COLO829 (cell line): ENCODE results near the gene PDILT.
"Not testable (repeated sequence)": the region's sequence is repeated elsewhere in the genome, so short reads cannot be mapped to it uniquely, and the experiment has no call there.

Experiments used
- DNase-seq: peaks from one replicate; pipeline ENCODE4 v3.0.0; 2012; ENCODE audit warnings: low spot score

PDILT gene, protein sequence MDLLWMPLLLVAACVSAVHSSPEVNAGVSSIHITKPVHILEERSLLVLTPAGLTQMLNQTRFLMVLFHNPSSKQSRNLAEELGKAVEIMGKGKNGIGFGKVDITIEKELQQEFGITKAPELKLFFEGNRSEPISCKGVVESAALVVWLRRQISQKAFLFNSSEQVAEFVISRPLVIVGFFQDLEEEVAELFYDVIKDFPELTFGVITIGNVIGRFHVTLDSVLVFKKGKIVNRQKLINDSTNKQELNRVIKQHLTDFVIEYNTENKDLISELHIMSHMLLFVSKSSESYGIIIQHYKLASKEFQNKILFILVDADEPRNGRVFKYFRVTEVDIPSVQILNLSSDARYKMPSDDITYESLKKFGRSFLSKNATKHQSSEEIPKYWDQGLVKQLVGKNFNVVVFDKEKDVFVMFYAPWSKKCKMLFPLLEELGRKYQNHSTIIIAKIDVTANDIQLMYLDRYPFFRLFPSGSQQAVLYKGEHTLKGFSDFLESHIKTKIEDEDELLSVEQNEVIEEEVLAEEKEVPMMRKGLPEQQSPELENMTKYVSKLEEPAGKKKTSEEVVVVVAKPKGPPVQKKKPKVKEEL

DNA sequence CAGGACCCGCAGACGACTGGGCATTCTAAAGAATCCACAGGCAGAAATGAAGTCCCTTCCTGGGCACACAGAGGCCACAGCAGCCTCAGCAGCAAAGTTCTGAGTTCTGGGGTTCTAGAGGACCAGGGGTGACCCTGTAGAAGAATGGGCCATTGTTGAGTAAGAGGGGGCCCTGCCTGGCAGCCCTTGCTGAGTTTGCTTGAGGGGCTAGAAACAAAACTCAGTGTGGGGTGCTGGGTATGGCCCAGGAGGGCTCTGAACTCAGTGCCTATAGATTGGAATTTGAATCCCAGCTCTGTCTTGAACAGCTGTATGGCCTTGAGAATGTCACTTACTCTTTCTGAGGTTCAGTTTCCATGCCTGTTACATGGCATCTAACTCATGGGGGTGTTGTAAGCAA lies at the start of gene PDILT:
PDILT (minus strand) TSS at position 101 of the 400 bp plus-strand sequence. CDS start 5,437 bp downstream, outside the sequence.
- DNase-seq, result no peak

DNA sequence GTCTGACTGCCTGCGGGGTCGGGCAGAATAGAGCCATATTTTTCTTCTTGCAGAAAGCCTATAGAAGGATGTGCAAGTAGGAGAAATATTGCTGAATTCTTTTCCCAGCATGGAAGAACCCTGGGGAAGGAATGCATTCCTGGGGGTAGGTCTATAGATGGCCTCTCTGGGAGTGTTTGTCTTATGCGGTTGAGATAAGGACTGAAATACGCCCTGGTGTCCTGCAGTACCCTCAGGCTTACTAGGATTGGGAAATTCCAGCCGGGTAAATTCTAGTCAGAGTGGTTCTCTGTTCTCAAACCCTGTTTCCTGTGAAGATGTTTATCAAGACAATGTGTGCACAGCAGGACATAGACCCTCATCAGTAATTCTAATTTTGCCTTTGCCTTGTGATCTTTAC lies 49.1 kb upstream of the PDILT start:
- DNase-seq, result not testable (repeated sequence)

DNA sequence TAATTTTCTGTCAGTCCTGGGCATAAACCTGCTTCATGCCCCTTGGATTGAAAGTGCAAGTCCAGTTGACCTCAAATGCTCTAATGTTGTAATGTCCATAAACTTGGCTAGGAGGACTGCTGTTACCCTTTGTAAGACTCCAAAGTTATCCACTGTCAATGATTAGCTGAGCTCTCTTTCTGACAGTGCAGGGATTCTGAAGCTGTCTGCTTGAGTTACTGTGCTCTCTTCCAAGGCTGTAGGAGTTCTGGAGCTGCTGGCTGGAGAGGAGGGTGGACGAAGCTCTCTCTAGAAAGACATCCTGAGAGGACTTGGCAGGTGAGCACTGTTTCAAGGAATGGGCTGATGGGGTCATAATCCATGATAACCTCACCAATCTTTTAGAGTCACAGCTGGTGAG lies 46.8 kb upstream of the PDILT start, which contains the start of gene ACSM2A:
ACSM2A (plus strand) TSS at position 158 of the 400 bp plus-strand sequence. CDS start 8,594 bp downstream, outside the sequence.
- DNase-seq, result not testable (repeated sequence)

DNA sequence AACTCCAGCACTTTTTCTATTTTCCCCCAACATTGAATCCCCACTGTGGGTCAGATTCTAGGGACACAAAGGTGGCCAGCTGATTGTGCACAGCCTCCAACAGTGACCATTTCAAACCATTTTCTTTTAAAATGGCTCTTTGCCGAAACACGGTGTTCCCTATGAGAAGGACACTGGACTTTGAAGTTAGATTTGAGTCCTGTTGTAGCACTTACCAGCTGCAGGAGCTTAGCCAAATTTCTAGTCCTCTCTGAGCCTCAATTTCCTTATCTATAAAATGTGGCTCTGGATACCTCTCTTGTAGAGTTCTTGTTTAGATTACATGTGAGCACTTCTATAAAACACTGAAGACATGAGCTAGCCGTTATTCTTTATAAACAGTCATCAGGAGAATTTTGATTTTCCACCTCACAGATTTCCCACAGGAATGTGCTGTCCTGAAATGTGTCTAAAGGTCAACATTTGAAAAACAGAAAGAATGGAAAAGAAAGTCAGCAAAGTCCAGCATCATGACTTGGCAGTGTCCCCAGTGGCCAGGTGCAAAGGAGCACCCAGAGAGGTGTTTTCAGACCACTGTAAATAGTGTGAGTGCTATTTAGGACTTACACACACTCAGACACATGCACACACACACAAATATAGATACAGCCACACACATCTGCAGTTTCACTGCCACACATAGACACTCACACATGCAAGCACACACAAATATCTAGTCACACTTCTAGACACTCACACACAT lies 42.3 kb upstream of the PDILT start:
- DNase-seq, result not testable (repeated sequence)

DNA sequence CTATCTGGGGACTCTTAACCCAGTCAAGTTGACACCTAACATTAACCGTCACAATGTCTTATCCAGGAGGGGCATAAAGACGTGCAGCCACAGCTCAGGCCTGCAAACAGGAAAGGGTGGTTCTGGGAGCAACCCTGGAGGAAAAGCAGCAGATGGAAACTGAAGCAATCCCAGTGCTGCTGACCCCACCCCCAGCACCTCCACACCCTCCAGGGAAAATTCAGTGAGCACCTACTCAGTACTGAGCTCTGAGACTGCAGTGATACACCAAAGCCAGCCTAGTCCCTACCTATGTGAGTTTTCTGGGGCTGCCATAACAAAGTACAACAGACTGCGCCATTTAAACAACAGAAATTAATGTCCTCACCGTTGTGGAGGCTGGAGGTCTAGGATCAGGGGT lies 37.3 kb upstream of the PDILT start:
- DNase-seq, result not testable (repeated sequence)

DNA sequence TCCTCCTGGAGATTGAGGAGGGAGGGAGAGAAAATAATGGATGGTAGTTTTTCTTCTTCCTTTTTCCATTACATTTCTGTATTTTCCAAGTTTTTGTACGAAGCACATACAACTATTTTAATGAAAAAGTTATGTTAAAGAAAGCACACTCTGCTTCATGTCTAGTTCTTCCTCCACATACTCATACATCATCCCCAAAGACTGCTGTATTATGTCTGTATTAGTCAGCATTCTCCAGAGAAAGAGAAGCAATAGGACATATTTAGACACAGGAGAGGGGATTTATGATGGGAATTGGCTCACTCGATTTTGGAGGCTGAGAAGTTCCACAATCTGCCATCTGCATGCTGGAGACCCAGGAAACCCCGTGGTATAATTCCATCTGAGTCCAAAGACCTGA lies 36.7 kb upstream of the PDILT start:
- DNase-seq, result no peak

DNA sequence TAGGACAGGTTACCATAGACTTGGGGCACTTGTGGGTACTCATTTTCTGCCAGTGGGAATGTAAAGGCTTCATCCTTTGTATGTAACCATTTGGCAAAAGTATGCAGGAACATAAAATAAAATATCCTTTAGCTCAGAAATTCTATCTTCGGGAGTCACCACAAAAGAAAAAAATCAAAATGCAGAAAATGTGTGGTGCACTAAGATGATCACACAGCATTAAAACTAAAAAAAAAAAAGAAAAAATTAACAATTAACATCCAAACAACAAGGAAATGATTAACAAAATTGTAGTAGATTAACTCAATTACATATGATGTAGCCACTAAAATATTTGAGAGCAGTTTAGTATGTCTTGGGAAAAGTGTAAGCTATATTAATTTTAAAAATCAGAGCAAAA lies 36.2 kb upstream of the PDILT start:
- DNase-seq, result not testable (repeated sequence)

DNA sequence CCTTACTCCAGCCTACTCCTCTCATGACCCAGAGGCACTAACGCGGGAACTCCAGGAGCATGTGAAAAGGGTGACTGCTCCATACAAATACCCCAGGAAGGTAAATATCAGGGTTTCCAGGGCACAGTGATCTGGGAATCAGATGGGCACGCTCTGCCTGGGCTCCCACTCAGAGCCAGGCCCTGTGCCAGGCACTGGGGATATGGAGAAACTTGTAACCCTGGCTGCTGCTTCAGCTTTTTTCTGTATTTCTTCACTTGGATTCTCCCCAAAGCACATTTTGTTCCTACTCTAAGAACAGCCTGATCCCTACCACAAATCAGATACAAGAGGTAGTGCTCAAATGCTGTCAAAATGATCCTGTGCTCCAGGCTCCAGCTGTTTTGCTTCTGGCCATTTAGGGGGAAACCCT lies 35.3 kb upstream of the PDILT start:
- not testable (repeated sequence) for DNase-seq

DNA sequence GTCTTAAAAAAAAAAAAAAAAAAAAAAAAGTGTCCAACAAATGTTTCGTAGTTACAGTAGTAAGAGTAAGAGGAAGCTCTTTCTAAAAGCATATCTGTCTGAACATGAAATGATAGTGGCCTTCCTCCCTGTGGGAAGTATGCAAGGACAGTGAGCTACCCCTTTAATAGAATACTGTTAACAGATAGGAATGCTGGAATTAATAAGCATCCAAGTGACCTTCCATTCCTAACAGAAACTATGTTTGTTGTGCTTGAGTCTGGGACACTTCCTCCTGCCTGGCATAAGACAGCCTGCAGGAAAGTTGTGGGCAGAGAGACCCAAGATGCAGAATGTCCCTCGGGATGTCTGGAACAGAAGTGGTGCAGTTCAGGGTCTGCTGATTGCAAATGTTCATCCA lies 34.4 kb upstream of the PDILT start:
- DNase-seq, result not testable (repeated sequence)

DNA sequence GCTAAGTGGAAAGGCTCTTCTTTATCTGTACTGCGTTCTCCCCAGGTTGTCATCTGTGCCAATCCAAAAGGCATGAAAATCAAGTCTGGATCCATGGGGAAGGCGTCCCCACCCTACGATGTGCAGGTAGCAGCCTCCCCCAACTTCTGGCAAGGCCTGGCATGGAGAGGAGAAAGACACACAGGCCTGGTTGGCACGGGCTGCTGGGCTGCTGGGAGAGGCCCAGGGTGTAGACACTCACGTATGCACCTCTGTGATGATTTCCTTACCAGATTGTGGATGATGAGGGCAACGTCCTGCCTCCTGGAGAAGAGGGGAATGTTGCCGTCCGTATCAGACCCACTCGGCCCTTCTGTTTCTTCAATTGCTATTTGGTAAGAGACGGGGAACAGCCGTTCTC lies 26.4 kb upstream of the PDILT start:
- no peak for DNase-seq

DNA sequence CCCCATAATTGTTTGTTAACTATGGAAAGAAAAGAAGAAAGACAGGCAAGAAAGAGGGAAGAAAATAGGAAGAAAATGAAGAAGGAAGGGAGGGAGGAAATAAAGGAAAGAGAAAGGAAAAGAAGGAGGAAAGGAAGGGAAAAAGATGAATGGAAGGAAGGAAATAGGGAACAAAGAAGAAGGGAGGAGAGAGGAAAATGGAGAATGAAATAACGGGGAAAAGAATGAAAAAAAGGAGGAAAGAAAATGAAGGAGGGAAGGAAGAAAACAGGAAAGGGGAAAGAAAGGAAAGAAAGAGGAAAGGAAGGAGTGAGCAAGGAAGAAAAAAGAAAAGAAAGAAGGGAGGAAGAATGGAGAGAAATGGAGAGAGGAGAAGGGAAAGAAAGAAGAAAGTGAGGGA lies 25.9 kb upstream of the PDILT start:
- not testable (repeated sequence) for DNase-seq

DNA sequence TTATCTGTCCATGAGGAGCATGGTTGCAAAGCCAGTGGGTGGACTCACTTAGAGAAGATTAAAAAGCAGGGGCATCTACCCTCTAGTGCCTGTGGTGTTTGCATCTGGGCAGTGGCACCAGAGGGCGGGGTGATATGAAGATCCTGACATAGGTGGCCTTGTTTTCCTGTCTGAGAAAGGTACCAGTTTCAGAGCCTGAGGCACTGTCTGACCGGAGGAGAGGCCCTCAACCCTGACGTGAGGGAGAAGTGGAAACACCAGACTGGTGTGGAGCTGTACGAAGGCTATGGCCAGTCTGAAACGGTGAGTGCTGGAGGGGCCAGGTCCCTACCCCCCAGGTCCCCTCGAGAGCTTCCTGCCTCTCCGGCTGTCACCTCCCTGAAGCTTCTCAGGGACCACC lies 25.0 kb upstream of the PDILT start:
- not testable (repeated sequence) for DNase-seq

DNA sequence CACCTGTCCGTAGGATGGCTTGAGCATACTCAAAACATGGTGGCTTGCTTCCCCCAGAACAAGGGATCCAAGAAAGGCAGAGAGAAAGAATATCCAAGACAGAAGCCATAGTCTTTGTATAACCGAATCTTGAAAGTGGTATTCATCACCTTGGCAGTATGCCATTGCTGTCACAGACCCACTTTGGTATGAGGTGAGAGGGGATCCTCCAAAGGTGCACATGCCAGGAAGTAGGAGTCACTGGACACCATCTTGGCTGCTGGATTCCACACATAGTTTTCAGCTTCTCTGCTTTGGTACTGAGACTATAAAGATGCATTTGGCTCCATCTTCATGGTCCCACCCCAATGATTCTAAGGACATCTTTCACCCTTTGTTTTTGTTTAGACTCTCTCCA lies 22.9 kb upstream of the PDILT start:
- DNase-seq, result not testable (repeated sequence)

DNA sequence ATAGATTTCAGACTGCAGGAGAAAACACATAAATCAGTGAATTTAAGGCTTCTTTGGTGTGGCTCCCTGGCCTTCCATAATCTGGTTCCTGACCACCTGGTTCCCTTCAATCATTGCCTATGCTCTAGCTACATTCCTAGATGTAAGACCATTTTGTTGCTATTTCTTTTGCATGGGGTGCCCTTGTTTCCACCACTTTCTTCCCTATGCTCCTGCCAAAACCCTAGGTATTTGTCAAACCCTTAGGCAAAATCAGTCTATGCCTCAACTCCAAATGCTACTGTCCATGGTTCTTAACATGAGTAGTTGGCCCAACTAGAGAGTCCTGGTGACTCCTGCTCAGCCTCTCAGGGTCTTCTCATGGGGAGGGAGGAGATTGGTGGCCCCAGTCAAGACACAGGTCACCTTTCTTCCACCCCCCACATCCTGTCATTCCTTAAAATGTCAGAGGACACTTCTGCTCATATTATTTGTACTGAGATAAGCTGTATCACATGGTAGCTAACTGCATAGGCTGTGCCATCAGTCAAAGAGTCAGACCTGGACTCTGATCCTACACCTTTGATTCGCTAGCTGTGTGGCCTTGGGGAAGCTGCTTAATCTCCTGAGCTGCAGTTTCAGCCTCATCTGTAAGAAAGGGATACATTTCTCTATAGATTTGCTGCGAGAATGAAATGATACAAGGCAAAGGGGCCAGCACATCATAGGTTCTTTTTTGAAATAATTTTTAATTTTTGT lies 19.8 kb upstream of the PDILT start:
- no peak for DNase-seq

DNA sequence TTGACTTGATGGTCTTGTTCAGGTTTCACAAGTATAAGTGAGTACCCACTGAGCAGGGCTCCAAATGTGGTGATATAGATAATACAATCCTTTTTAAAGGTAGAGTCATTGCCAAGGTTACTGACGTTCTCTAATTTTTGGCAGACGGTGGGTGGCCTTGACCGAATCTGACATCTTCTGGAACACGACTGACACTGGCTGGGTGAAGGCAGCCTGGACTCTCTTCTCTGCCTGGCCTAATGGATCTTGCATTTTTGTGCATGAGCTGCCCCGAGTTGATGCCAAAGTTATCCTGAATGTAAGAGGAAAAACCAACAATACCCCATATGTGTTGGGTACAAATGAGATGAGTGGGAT lies 19.2 kb upstream of the PDILT start:
- DNase-seq, result not testable (repeated sequence)

DNA sequence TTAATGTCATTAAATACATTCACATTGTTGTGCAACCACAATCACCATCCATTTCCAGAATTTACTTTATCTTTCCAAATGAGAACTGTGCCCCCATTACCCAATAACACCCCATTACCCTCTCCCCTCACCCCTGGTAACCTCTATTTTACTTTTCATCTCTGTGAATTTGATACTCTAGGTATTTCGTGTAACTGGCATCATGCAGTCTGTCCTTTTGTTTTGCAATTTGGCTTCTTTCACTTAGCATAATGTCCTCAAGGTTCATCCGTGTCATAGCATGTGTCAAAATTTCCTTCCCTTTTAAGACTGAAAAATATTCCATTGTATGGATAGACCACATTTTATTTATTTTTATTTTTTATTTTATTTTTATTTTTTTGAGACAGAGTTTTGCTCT lies 17.2 kb upstream of the PDILT start:
- not testable (repeated sequence) for DNase-seq

DNA sequence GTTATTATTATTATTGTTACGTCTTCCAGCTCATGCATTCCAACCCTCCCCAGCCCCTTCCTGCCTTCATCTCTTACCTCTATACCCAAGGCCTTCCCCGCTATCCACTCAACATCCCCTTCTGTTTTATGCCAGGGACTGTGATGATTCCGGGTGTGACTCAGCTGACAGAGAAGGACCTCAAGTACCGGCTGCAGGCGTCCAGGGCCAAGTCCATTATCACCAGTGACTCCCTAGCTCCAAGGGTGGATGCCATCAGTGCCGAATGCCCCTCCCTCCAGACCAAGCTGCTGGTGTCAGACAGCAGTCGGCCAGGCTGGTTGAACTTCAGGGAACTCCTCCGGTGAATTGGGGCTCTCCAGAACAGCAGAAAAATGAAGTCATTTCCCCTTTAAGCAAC lies 14.6 kb upstream of the PDILT start:
- not testable (repeated sequence) for DNase-seq

DNA sequence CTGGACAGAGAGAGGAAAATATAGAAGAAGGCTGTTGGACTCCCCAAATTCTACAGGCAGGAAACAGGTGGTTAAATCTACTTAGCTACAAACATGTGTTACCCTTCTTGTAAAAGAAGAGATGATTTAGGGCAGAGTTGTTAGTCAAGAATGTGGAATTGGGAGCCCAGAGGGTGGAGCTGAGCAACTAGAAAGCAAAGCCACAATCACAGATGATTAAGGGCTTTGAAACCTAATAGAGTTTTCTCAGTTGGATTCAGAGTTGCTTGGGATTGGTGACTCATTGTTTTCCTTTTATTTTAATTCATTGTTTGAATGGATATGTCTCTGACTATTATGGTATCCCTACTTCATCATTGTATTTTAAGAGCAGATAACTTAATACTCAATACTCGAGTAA lies 11.0 kb upstream of the PDILT start:
- no peak for DNase-seq

DNA sequence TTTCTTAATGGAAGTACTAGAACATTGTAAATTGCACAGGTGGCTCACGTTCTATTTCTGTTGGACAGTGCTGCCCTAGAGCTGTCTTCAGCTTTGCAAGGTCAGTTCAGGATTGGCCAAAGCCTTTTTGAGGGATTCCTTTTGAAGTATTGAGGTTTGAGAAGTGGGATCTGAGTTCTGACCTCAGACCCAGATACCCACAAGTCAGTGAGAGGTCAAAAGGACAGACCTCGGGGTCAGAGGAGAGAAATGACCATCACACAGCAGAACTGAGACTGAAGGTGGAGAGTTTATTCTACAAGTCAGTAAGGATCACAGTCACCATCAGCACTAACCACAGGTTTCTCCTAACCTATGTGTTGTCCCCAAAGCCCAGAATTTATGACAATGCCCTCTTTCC lies 6.5 kb upstream of the PDILT start:
- DNase-seq, result no peak

DNA sequence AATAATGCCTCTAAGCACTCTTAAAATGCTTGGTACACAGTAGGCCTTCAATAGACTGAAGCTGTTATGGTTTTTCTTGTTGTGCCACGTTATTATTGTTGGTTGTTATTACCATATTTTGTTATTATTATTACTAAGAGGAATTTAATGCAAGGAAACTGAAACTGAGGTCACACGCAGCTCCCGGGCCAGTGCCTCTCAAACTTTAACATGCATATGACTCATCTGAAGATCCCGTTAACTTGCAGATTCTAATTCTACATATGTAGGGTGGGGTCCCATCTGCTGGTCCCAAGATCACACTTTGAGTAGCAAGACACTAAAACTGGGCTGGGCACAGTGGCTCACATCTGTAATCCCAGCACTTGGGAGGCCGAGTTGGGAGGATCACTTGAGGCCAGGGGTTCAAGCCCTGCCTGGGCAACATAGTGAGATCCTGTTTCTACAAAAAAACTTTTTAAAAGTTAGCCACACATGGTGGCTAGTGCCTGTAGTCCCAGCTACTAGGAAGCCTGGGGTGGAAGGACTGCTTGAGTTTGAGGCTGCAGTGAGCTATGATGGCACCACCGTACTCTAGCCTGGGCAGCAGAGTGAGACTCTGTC lies 5.7 kb upstream of the PDILT start:
- no peak for DNase-seq

DNA sequence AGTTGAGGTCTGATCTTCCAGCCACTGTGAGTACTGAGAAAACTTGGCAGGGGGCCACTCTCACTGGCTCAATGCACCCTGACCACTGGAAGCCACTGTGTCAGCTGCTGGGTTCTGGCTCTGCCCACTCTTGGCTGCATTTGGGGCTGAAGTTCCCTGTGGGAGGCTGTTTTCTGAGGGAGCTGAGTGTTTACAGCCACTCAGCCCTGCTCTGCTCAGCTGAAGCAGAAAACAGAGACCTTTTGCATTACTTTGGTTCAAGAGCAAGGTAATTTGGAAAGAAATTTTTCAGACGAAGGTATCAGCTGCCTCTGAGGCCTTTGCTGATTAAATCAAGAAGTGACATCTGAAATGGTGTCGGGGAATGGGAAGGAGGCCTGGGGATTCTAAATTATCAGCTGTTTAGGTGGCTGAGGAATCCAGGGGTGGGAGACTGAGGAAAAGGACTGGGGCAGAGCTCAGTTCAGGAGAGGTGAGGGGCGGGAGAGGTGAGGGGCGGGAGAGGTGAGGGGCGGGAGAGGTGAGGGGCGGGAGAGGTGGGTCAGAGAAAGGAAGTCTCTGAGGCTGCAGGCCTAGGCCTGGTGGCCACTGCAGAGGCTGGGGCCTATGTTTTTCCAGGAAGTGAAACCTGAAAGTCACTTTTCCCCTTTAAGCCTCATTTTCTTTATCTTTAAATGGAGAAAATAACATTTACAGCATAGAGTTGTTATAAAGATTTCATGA lies 5.0 kb upstream of the PDILT start, which contains the start of gene ACSM5:
ACSM5 (plus strand) TSS at position 137 of the 723 bp plus-strand sequence. CDS start 1,951 bp downstream, outside the sequence.
- no peak for DNase-seq
